SK-N-SH (cell line): ENCODE data around the gene ITSN1. TPM values are rescaled to one million over a fixed set of nuclear protein-coding genes. Genes with fewer than 3 reads are reported as not detected.
A peak's percentile ranks its signal among the peaks of the same experiment; 100 is the strongest.

Source experiments
- CTCF ChIA-PET: fragments of 300-600, 350-600 bp; formaldehyde crosslinking; extraction: SDS; loops from one replicate; lab custom pipeline; 2021; lab: Yijun Ruan, JAX
- POLR2A ChIA-PET: fragments of 350-600 bp; sonication (Branson Sonifier 250); formaldehyde crosslinking; extraction: SDS; loops from one replicate; lab custom pipeline; 2020; ENCODE audit warnings: antibody characterized with exemption, inconsistent platforms; lab: Yijun Ruan, JAX
- DNase-seq: peaks from one replicate; pipeline ENCODE4 v3.0.0; 2012
- H2AFZ ChIP-seq: fragments of 200-600 bp; sonication (generic); 2 replicates; pipeline ENCODE4 v1.8.1; 2016; ENCODE audit warnings: antibody characterized with exemption, mild to moderate bottlenecking, low read depth
- H3F3A ChIP-seq: fragments of 200-600 bp; sonication (generic); replicated peaks from 2 replicates; pipeline ENCODE3; 2016; ENCODE audit warnings: antibody characterized with exemption, mild to moderate bottlenecking; ENCODE audit not compliant: insufficient read depth
- H3K27ac ChIP-seq, 2 experiments: fragments of 200-500 bp in 1 of 2; fragments of 200-600 bp in 1 of 2; sonication (Bioruptor generic) in 1 of 2; sonication (generic), shearing (Covaris generic) in 1 of 2; 2 replicates each; pipeline versions ENCODE4 v1.5.1 to v1.6.1; 2014 to 2016; ENCODE audit warnings: low read depth in 2 of 2, inconsistent platforms in 1 of 2, low read length in 1 of 2, mild to moderate bottlenecking in 1 of 2, mixed read lengths in 1 of 2
- H3K27me3 ChIP-seq: fragments of 200-600 bp; sonication (generic), shearing (Covaris generic); 2 replicates; pipeline ENCODE4 v1.6.1; 2016; ENCODE audit warnings: mixed run types; ENCODE audit not compliant: insufficient read depth
- H3K36me3 ChIP-seq, 2 experiments: fragments of 200-500 bp in 1 of 2; fragments of 200-600 bp in 1 of 2; sonication (Bioruptor generic) in 1 of 2; sonication (generic) in 1 of 2; replicated peaks in 1 of 2; 2 replicates each; pipeline versions ENCODE3 to v1.5.1; 2014 to 2016; ENCODE audit warnings: low read length in 1 of 2, mild to moderate bottlenecking in 1 of 2; ENCODE audit not compliant: insufficient read depth in 2 of 2, control insufficient read depth in 1 of 2
- H3K4me1 ChIP-seq, 2 experiments: fragments of 200-500 bp in 1 of 2; fragments of 200-600 bp in 1 of 2; sonication (Bioruptor generic) in 1 of 2; sonication (generic), shearing (Covaris generic) in 1 of 2; 2 replicates each; pipeline versions ENCODE4 v1.5.1 to v1.6.1; 2014 to 2016; ENCODE audit warnings: low read depth in 1 of 2, low read length in 1 of 2, mixed run types in 1 of 2; ENCODE audit not compliant: insufficient read depth in 2 of 2, control insufficient read depth in 1 of 2
- H3K4me2 ChIP-seq: fragments of 200-600 bp; sonication (generic), shearing (Covaris generic); 2 replicates; pipeline ENCODE4 v1.6.1; 2017; ENCODE audit warnings: mixed run types
- H3K4me3 ChIP-seq, 2 experiments: fragments of 200-500 bp in 1 of 2; fragments of 200-600 bp in 1 of 2; sonication (Bioruptor generic) in 1 of 2; sonication (generic), shearing (Covaris generic) in 1 of 2; 2 replicates each; pipeline versions ENCODE4 v1.5.1 to v1.8.1; 2014 to 2016; ENCODE audit warnings: low read depth in 2 of 2, inconsistent platforms in 1 of 2, low read length in 1 of 2, mild to moderate bottlenecking in 1 of 2, mixed read lengths in 1 of 2, moderate library complexity in 1 of 2
- H3K79me2 ChIP-seq: fragments of 200-600 bp; sonication (generic); 2 replicates; pipeline ENCODE4 v1.8.1; 2017; ENCODE audit warnings: mild to moderate bottlenecking; ENCODE audit not compliant: insufficient read depth
- H3K9ac ChIP-seq: fragments of 200-600 bp; sonication (generic); 2 replicates; pipeline ENCODE4 v1.6.1; 2017; ENCODE audit warnings: mixed run types
- H3K9me2 ChIP-seq: fragments of 200-600 bp; sonication (generic); 2 replicates; pipeline ENCODE4 v1.6.1; 2017; ENCODE audit warnings: mixed run types
- H3K9me3 ChIP-seq: fragments of 200-600 bp; sonication (generic); 2 replicates; pipeline ENCODE4 v1.6.1; 2017; ENCODE audit warnings: mixed run types, mild to moderate bottlenecking, moderate library complexity
- H4K20me1 ChIP-seq: fragments of 200-600 bp; sonication (generic); 2 replicates; pipeline ENCODE4 v1.6.1; 2017; ENCODE audit warnings: mild to moderate bottlenecking, mixed run types; ENCODE audit not compliant: insufficient read depth
- CHD2 ChIP-seq: fragments of 150-350 bp; IDR thresholded peaks from 2 replicates; pipeline ENCODE4 v1.6.1; 2018; ENCODE audit warnings: low read length; ENCODE audit not compliant: partially characterized antibody
- ELF1 ChIP-seq: IDR thresholded peaks from 2 replicates; pipeline ENCODE4 v1.4.0; 2012
- EZH2phosphoT487 ChIP-seq: fragments of 200-600 bp; sonication (generic); IDR thresholded peaks from 2 replicates; pipeline ENCODE4 v1.6.1; 2017; ENCODE audit warnings: low read depth, mixed run types, mild to moderate bottlenecking, antibody characterized with exemption, moderate library complexity, borderline replicate concordance
- FOSL2 ChIP-seq: IDR thresholded peaks from 2 replicates; pipeline ENCODE4 v1.4.0; 2012; ENCODE audit warnings: low read depth, mild to moderate bottlenecking, moderate library complexity, borderline replicate concordance
- GABPA ChIP-seq: IDR thresholded peaks from 2 replicates; pipeline ENCODE4 v1.4.0; 2012; ENCODE audit warnings: low read depth, mild to moderate bottlenecking
- GATA2 ChIP-seq: sonication (generic); formaldehyde crosslinking; IDR thresholded peaks from 2 replicates; pipeline ENCODE4 v1.5.0; 2020; ENCODE audit warnings: mild to moderate bottlenecking, missing genetic modification reagents
- JUND ChIP-seq: IDR thresholded peaks from 2 replicates; pipeline ENCODE4 v1.4.0; 2012
- MEF2A ChIP-seq: IDR thresholded peaks from 2 replicates; pipeline ENCODE4 v1.4.0; 2012; ENCODE audit warnings: low read depth, borderline replicate concordance
- NFIC ChIP-seq: IDR thresholded peaks from 2 replicates; pipeline ENCODE4 v1.4.0; 2012; ENCODE audit warnings: borderline replicate concordance
- POLR2AphosphoS5 ChIP-seq: IDR thresholded peaks from 2 replicates; pipeline ENCODE4 v1.6.1; 2012; ENCODE audit warnings: low read depth, low read length
- RCOR1 ChIP-seq: fragments of 150-350 bp; IDR thresholded peaks from 2 replicates; pipeline ENCODE4 v1.6.1; 2017; ENCODE audit warnings: antibody characterized with exemption, low read length
- RXRA ChIP-seq: IDR thresholded peaks from 2 replicates; pipeline ENCODE4 v1.4.0; 2012; ENCODE audit warnings: low read depth, mild to moderate bottlenecking, borderline replicate concordance
- TAF1 ChIP-seq: IDR thresholded peaks from 2 replicates; pipeline ENCODE4 v1.6.1; 2012; ENCODE audit warnings: low read depth, mild to moderate bottlenecking, low read length, moderate library complexity, borderline replicate concordance
- TCF12 ChIP-seq: IDR thresholded peaks from 2 replicates; pipeline ENCODE4 v1.4.0; 2012
- WGBS: methylation state at CpG from one replicate; pipeline ENCODE4 v1.1.6; 2017; ENCODE audit warnings: low lambda C conversion rate; 5-methylcytosine and 5-hydroxymethylcytosine counted together
- polyA plus RNA-seq, 3 experiments: library from polyadenylated mRNA; depleted of rRNA; stranded (reverse); fragments of >200 nt; gene quantifications; 2 replicates each; pipeline ENCODE4 v1.2.3, GENCODE V29; 2012
- TF ChIP-seq, protein P1 (sequence below): fragments of 150-350 bp; IDR thresholded peaks from 2 replicates; pipeline ENCODE4 v1.6.1; 2016; ENCODE audit warnings: mild to moderate bottlenecking, low read depth, low read length
- TF ChIP-seq, protein P2 (sequence below): IDR thresholded peaks from 2 replicates; pipeline ENCODE4; 2012
- TF ChIP-seq, protein P3 (sequence below): IDR thresholded peaks from 2 replicates; pipeline ENCODE4 v1.6.1; 2012; ENCODE audit warnings: mild to moderate bottlenecking, low read depth, low read length, moderate library complexity

ITSN1 gene
- polyA plus RNA-seq, 1 of the 3 experiments (the other 2 are of a cell fraction), result 27.8 TPM

DNA sequence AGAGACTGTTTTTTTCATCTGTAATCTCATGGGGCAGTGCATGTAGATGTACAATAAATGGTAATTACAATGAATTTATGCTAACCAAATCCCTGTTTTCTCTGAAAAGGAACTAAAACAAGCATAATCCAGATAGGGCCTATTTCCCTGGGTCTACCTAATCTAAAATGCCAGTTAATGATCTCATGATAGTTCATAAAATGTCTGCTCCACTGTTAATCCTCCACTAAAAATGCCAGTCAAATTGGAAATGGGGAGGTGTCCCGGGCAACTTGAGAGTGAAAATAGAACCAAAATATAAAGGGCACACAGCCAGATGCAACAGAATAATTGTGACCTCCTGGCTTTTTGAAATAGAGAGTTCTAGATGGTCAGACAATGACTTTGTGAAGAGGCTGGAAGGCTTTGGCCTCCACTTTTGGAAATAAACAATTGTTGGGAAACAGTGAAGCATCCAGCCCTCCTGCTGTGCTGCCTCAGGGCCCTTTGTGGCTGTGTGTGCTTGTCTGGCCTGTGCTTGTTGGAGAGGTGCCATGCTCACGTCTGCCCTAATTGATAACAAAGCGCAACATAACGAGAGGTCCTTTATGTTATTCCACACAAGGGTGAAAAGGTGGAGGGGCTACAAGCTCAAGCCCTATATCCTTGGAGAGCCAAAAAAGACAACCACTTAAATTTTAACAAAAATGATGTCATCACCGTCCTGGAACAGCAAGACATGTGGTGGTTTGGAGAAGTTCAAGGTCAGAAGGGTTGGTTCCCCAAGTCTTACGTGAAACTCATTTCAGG is 175.6 kb downstream of the ITSN1 start:
- Histone ChIP-seq H3K27me3 (no peaks in the 10 kb centered on the region), H3K9me3 (no peaks in the 10 kb centered on the region), H3K4me2 (no peak overlapping the region), H3F3A (no peaks in the 10 kb centered on the region), H3K4me1 (peaks cover 0 to 11% of the 10 kb centered on the region in 2 experiments; a peak in 2 of 4 replicates), H3K9me2 (no peaks in the 10 kb centered on the region), H3K36me3 (peaks cover 56 to 63% of the 10 kb centered on the region in 2 experiments), H4K20me1 (no peaks in the 10 kb centered on the region), H3K79me2 (no peaks in the 10 kb centered on the region), H2AFZ (no peak overlapping the region), H3K27ac (peak overlapping the region in 1 of 2 experiments; percentile 64; a peak in 2 of 4 replicates), H3K4me3 (no peak overlapping the region), H3K9ac (no peak overlapping the region)
- DNase-seq, result peak; percentile 42
- ChIA-PET CTCF (no interaction called here), POLR2A (no interaction called here)
- 84% methylated on average over 6 of the region's 6 CpGs for WGBS
- no peak for TF ChIP-seq GATA2 (CRISPR knock-in tag)
- TF ChIP-seq TAF1, result no peak
- TF ChIP-seq JUND, result no peak
- no peak for TF ChIP-seq RXRA
- TF ChIP-seq, protein P1, sequence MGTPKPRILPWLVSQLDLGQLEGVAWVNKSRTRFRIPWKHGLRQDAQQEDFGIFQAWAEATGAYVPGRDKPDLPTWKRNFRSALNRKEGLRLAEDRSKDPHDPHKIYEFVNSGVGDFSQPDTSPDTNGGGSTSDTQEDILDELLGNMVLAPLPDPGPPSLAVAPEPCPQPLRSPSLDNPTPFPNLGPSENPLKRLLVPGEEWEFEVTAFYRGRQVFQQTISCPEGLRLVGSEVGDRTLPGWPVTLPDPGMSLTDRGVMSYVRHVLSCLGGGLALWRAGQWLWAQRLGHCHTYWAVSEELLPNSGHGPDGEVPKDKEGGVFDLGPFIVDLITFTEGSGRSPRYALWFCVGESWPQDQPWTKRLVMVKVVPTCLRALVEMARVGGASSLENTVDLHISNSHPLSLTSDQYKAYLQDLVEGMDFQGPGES, result no peak
- TF ChIP-seq, protein P2, sequence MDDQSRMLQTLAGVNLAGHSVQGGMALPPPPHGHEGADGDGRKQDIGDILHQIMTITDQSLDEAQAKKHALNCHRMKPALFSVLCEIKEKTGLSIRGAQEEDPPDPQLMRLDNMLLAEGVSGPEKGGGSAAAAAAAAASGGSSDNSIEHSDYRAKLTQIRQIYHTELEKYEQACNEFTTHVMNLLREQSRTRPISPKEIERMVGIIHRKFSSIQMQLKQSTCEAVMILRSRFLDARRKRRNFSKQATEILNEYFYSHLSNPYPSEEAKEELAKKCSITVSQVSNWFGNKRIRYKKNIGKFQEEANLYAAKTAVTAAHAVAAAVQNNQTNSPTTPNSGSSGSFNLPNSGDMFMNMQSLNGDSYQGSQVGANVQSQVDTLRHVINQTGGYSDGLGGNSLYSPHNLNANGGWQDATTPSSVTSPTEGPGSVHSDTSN, result no peak
- no peak for TF ChIP-seq GABPA
- no peak for TF ChIP-seq NFIC
- no peak for TF ChIP-seq RCOR1
- no peak for TF ChIP-seq EZH2phosphoT487

DNA sequence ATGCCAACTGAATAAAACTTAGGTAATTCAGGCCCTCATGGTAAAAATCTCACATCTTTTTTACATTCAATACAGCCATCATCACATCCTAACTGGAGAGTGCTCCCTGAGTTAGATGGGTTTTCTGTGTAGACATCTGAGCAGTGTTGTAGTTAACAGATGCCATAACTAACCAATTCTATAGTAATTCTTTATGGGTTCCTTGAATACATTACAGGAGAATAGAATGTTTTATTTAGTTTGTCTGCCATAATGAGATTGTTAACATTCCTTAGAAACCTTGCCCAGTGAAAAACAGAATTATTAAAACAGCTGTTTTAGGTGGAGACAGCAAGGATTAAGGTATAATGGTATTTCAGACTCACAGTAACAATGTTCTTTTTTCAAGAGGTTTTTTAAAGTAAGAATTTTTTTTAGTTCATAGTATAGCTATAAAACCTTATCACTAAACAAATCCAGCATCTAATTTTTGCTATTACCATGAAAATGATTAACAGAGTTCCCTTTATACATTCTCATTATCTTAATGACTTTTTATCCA is 178.0 kb downstream of the ITSN1 start:
- Histone ChIP-seq H3K27ac (no peak overlapping the region), H3K4me1 (peaks cover 0 to 11% of the 10 kb centered on the region in 2 experiments; a peak in 3 of 4 replicates), H4K20me1 (no peaks in the 10 kb centered on the region), H3F3A (no peaks in the 10 kb centered on the region), H2AFZ (no peak overlapping the region), H3K4me2 (no peak overlapping the region), H3K79me2 (no peaks in the 10 kb centered on the region), H3K9me3 (no peaks in the 10 kb centered on the region), H3K36me3 (peaks cover 50 to 54% of the 10 kb centered on the region in 2 experiments), H3K27me3 (no peaks in the 10 kb centered on the region), H3K4me3 (no peak overlapping the region), H3K9ac (no peak overlapping the region), H3K9me2 (no peaks in the 10 kb centered on the region)
- TF ChIP-seq MEF2A (no peak), EZH2phosphoT487 (no peak), CHD2 (no peak), JUND (no peak), TCF12 (no peak), FOSL2 (no peak), ELF1 (no peak), POLR2AphosphoS5 (no peak)
- TF ChIP-seq, protein P3, sequence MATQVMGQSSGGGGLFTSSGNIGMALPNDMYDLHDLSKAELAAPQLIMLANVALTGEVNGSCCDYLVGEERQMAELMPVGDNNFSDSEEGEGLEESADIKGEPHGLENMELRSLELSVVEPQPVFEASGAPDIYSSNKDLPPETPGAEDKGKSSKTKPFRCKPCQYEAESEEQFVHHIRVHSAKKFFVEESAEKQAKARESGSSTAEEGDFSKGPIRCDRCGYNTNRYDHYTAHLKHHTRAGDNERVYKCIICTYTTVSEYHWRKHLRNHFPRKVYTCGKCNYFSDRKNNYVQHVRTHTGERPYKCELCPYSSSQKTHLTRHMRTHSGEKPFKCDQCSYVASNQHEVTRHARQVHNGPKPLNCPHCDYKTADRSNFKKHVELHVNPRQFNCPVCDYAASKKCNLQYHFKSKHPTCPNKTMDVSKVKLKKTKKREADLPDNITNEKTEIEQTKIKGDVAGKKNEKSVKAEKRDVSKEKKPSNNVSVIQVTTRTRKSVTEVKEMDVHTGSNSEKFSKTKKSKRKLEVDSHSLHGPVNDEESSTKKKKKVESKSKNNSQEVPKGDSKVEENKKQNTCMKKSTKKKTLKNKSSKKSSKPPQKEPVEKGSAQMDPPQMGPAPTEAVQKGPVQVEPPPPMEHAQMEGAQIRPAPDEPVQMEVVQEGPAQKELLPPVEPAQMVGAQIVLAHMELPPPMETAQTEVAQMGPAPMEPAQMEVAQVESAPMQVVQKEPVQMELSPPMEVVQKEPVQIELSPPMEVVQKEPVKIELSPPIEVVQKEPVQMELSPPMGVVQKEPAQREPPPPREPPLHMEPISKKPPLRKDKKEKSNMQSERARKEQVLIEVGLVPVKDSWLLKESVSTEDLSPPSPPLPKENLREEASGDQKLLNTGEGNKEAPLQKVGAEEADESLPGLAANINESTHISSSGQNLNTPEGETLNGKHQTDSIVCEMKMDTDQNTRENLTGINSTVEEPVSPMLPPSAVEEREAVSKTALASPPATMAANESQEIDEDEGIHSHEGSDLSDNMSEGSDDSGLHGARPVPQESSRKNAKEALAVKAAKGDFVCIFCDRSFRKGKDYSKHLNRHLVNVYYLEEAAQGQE, result no peak
- no peak for DNase-seq
- ChIA-PET CTCF (interaction anchor here (0.7 to 1.2 kb wide), 5 partner anchors 9 to 23 kb away, joined by 3 to 4 read pairs (median 3); no protein-coding TSS in a partner anchor), POLR2A (no interaction called here)
